H4 (cell line): Measurements from ENCODE around the gene PNMA8C. TPM values are rescaled to one million over a fixed set of nuclear protein-coding genes. Genes with fewer than 3 reads are reported as not detected.
A peak's percentile ranks its signal among the peaks of the same experiment; 100 is the strongest.
"Not testable (repeated sequence)": the region's sequence is repeated elsewhere in the genome, so short reads cannot be mapped to it uniquely, and the experiment has no call there.

Experiments used
- DNase-seq: peaks from one replicate; pipeline ENCODE4 v3.0.0-alpha.2; 2015; ENCODE audit warnings: low spot score
- total RNA-seq: library from RNA; depleted of rRNA; stranded (reverse); fragments of >200 nt; shearing (Covaris generic); gene quantifications from 2 replicates; pipeline ENCODE4 v1.2.3, GENCODE V29; 2014

PNMA8C gene
- total RNA-seq, 1 experiment from 2014 or later = not detected

DNA sequence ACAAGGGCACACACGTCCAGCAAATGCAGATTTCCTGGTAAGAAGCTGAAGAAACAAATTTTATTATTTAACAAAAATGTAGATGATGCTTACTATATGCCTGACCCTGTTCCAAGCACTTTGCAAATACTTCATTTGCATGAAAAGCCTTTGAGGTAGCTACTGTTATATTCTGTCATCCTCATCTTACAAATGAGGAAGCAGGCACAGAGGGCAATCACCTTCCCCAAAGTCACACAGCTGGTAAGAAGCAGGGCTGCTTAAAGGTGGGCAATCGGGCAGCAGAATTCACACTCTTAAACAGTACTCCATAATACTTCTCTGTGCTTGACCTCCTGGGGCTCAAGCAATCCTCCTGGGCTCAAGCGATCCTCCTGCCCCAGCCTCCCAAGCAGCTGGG is 18.3 kb upstream of the PNMA8C start:
- no peak for DNase-seq

DNA sequence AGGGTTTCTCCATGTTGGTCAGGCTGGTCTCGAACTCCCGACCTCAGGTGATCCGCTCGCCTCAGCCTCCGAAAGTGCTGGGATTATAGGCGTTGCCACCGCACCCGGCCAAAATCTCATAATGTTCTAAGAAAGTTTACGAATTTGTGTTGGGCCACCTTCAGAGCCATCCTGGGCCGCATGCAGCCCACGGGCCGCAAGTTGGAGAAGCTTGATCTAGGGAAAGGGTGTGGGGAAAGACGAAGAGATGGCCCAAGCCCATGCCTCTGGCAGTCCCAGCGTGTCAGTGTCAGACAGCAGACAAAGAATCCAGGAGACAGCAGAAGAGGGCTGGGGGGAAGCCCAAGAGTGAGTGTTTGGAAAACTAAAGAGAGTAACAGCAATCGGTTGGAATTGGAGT is 17.3 kb upstream of the PNMA8C start:
- no peak for DNase-seq

DNA sequence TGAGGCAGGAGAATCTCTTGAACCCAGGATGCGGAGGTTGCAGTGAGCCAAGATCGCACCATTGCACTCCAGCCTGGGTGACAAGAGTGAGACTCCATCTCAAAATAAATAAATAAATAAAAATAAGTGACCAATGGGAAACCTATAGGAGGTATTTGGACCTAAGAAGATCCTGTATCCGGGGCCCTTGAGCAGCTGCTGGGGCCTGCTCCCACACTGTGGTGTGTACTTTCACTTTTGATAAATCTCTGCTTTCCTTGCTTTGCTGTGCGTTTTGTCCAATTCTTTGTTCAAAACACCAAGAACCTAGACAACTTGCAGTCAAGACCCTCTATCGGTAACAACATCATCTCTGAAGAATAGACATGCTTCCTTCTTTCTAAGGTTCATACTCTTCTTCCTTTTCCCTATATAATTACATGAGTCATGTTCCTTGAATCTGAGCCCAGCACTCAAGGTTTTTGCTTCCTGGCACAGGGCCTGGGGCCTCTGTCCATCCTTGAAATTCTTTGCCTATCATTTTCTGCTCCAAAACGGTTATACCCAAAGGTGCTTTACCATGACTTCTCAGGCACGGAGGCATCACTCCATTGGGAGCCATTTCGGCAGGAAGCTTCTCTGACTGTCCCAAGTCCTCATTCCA is 14.2 kb upstream of the PNMA8C start:
- DNase-seq = peak; percentile 75

DNA sequence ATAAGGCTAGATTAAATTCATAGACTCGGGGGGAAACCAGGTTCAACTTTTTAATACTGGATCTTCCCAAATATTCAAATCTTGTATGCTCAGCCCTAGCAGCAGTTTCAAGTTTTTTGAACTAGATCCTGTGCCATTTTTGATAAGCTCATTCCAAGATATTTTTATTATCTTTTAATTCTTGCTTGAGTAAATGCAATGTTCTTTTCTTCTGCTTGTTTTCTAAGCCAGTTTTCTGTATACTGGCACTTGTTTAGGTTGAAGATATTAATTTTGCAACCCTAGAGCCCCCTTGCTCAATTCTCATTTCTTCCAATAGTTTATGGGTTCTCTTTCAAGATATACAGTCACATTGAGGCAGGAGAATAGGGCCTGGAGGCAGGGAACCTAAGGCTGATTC is 13.1 kb upstream of the PNMA8C start:
- DNase-seq = no peak

DNA sequence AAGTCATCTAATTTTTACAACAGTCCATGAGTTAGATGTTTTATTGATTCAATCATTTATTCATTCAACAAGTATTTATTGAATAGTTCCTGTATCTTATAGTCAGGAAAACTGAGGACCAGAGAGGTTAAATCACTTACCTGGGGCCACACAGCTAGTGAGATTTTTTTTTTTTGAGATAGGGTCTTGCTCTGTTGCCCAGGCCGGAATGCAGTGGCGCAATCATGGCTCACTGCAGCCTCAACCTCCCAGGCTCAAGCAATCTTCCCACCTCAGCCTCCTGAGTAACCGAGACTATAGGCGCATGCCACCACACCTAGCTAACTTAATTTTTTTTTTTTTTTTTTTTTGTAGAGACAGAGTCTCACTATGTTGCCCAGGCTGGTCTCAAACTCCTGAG is 7.0 kb upstream of the PNMA8C start:
- DNase-seq = not testable (repeated sequence)

DNA sequence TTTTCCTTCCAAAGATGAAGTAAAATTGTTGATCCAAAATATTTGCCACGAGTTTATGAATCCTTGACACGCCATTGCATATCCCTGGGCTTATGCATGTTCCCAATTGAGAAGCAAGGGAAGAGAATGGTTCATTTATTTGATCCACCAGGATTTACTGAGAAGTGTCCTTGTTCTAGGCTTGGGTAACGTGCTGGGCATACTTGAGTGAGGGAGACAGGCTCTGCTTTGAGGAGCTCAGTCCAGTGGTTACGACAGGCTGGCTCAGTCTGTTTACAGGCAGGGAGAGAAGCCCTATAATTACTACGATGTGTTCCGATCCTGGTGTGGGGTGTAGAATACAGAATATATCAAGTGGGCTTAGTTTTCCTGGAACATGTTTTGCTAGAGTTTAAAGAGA is 6.3 kb upstream of the PNMA8C start:
- no peak for DNase-seq

DNA sequence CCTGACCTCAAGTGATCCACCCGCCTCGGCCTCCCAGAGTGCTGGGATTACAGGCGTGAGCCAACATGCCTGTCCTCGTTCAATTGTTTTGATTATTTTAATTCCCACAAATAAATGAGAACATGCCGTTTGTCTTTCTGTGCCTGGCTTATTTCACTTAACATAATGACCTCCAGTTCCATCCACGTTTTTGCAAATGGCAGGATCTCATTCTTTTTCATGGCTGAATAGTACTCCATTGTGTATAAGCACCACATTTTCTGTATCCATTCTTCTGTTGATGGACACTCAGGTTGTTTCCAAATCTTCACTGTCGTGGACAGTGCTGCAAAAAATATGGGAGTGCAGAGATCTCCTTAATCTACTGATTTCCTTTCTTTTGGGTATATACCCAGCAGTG is 4.7 kb upstream of the PNMA8C start:
- not testable (repeated sequence) for DNase-seq

DNA sequence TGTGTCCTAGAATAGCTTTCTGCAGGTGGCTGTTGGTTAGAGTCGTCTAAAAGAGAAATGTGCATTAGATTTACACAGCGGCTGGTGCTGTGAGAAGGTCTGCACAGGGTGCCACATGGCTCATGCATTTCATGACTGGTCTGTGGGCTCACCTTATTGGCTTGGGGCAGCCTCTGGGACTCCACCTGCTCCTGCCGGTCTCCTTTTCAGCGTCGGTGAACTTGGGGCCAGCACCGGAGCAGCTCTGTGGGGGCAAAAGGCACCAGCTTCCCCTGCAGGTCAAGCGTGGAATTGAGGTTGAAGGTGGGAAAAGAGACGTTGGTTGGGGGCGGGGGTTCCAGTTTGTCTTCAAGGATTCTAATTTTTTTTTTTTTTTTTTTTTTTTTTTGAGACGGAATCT is 3.1 kb upstream of the PNMA8C start:
- no peak for DNase-seq

DNA sequence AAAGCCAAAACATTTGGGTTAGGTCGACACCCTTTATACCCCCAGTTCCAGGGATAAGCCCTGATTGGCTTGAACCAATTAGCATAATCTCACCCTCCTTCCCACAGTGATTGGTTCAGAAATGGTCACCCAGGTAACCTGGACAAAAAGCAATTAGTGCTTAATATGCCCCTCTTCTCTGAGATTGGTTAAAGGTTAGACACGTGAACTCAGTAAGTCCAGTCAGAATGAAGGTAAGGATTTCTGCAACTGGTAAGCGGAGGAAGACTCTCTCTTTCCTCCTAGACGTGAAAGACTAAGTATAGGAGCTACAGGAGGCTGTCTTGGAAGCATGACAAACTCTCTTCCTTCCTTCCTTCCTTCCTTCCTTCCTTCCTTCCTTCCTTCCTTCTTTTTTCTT is 1.3 kb upstream of the PNMA8C start:
- DNase-seq = no peak

DNA sequence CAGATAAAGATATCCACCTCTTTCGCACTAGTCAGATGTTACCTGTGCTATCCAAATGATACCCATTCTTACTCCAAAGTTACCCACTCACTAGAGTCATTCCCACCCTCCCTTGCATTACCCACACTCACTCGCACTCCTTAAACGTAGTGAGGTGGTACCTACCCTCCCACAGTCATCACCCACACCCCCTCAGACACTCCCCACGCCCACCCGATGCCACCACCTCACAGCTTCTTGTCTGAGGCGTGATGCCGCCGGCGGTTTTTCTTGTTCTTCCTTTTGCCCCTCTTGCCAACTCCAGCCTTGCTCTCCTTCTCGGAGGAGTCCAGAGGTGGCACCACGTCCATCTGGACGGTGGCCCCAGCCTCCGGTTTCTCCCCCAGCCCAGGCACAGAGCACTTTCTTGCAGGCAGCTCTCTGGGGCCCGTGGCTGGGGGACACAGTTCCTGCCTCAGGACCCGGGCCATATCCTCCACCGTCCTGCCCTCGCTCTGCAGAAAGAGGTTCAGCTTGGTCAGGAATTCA is 1.2 kb downstream of the PNMA8C start:
- DNase-seq = no peak

DNA sequence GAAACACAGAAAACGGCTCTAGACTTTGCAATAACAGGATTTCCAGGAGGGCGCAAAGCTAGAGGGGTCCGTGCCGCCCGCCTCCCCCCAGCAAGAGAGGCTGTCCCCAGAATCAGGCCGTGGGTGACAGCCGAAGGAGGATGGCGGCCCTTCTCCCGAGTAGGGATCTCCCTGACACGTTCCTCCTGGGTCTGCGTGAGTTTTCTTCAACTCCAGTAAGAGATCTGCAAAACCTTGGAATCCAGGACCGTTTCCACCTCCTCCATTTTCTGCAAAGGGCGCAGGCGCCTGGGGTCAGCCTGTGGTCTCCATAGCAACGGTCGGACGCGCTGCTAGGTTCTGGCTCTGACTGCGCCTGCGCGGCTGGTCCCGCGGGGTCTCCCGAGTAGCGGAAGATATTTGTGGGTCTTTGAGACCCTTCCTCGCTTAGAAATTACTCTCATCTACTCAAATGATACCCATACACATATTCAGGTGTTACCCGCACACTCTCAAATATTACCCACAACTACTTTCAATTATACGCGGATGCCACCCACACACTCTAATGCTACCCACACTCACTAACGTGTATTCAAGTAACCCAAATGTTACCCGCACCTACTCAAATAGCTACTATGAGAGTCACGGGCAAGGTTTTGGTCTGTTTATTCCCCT is 2.1 kb downstream of the PNMA8C start:
- DNase-seq = no peak

DNA sequence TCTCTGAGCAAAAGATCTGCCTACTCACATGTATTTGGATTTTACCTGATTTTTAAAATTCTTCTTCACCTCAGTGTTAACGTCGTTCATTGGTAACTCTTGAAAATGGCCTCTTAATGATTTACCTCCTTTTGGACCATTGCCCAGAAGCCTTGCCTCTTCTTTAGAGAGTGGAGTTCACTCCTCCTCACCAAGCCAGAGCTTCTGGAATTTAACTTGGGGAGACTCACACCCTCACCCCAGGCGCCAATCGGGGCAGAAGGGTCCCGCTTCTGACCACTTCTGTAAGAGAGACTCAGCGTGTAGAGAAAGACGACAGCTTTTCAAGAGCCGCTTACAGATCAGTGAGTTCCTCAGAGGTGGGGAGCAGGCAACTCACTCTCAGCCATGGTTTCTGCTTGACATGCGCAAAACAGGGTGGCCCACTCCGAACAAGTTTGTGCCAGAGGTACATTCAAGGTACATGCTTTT is 2.7 kb downstream of the PNMA8C start:
- no peak for DNase-seq

DNA sequence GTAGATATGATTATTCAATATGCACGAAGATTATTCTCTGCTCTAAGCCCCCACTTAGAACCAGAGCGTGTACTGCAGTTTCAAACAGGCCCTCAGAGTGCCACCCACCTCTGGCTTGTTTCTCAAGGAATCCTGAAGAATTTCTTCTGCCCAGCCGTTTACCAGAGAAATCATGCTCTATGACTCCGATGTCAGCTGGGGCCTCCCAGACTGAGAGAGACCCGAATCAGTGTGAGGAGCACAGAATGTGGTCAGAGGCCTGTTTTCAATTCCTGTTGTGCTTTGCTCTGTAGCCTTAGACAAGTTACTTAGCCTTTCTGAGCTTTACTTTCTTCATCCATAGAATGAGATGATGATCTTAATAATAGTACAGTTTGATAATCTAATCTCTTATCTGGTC is 5.5 kb downstream of the PNMA8C start:
- DNase-seq = no peak

DNA sequence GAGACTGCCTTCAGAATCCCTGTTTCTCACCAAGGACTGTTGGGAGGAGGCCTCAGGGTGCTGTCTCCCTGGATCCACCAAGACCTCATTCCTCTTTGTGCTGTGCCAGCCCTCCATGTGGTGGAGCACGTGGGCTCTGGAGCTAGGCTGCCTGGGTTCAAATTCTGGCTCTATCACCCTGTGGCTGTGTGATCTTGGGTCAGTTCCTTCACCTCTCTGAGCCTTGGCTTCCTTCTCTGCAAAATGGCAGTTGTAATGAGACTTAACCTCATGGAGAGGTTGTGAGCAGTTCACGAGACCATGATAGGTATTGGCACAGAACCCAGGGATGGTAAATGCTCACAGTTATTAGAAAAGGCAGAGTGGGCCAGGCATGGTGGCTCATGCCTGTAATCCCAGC is 6.4 kb downstream of the PNMA8C start:
- DNase-seq = no peak

DNA sequence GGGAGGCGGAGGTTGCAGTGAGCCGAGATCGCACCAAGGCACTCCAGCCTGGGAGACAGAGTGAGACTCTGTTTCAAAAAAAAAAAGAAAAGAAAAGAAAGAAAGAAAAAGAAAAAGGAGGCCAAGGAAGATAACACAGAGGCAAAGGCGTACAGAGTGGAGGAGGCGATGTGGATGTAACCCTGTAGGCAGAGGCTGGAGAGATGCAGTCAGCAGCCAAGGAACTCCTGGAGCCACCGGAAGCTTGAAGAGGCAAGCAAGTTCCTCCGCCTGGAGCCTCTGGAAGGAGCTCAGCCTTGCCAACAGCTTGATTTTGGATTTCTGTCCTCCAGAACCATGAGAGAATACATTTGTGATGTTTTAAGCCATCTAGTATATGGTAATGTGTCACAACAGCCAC is 8.7 kb downstream of the PNMA8C start:
- no peak for DNase-seq

DNA sequence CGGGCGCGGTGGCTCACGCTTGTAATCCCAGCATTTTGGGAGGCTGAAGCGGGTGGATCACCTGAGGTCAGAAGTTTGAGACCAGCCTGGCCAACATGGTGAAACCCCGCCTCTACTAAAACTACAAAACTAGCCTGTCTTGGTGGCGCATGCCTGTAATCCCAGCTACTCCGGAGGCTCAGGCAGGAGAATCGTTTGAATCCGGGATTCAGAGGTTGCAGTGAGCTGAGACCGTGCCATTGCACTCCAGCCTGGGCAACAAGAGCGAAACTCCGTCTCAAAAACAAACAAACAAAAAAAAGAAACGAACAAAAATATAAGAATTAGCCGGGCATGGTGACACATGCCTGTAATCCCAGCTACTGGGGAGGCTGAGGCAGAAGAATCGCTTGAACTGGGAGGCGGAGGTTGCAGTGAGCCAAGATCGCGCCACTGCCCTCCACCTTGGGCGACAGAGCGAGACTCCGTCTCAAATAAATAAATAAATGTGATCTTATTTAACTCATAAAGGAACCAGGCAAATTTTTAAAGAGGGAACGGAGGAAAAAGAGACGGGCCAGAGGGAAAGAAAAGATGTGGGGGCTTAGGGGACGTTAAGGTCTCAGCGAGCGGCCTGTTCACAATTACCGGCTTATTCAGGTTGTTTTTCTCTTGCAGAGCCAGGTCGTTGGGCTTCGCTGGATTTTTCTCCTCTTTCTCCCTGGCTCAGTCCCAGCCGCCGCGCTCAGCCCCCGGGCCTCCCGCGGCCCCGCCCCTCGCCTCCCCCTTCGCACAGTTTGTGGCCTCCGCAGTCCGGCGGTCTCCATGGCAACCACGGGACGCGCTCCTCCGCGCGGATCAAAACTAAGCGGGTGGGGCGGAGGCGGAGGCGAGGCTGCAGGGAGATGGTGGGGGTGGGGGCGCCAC is 12.7 kb downstream of the PNMA8C start:
- DNase-seq = peak; percentile 95

DNA sequence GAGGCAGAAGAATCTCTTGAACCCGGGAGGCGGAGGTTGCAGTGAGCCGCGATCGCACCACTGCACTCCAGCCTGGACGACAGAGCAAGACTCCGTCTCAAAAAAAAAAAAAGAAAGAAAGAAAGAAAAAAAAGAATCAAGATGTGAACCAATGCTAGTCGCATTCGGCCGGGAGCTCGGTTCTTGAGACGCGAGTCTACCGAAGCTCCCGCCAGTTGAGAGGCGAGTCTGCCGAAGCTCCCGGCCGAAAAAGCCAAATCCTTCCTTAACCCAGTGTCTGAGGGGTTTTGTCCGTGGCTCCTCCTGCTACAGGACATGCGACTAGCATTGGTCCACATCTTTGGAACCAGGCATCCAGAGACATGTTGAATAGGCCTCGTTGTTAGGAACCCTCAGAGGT is 13.8 kb downstream of the PNMA8C start:
- DNase-seq = not testable (repeated sequence)

DNA sequence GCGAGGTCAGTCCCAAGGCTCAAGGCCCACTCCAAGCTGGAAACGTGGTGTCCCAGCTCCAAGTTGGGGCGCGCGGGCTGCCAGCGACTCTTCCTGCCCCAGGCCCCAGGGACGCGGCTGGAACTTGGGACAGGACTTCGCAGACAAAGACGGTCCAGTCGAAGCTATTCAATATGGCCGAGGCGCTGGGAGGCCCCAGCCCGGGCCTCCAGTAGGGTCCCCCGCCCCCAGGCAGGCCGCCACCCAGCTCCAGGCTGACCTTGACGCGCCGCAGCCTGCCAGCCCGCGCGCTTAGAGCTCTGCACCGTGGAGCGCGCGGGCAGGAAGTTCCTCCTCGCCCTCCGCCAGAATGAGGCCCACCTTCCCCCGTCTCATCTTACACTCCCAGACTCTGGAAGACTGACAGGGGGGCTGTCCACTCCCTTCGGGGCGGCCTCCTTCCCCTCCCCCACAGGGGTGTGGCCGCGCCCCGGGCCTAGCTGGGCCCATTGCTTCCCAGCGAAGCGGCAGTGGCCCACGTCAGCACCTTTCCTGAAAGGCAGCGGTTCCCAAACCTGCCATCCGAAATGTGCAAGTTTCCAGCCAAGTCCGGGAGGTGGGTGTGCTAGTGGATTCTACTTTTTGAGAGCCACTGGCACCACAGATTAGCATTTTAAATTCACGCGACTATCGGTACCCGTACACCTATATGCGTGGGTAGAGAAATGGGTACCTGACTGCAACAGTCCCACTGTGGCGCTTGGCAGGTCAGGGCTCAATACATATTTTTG is 15.3 kb downstream of the PNMA8C start, which contains the start of gene CCDC8:
CCDC8 (minus strand) TSS at position 303 of the 770 bp plus-strand sequence. CDS start 754 bp downstream, outside the sequence.
- DNase-seq = no peak

DNA sequence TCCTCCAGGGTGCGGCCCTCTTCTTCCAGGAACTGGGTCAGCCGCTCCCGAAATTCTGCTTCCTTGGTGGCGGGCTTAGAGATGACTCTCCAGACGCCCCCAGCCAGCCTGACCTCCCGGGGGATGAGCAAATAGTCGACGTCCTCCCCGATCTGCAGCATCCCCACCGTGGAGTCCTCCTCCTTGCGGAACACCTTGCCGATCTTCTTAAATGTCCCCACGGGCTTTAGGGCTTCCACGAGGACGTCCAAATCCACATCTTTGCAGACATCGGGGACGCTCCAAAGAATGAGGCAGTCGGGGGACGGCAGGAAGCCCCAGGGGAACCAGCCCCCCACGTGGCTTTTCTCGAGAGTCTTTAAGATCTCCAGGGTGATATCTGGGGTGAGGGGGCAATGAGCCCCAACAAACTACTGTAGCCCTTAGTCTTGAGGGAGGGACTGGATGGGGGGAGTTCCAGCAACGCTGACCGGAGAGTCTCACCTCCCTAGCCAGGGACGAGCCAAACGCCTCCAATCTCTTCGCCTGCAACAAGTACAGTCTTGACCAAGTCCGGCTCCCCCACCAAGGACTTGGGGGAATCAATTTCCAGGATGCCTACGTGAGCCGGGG is 16.0 kb downstream of the PNMA8C start:
- no peak for DNase-seq

DNA sequence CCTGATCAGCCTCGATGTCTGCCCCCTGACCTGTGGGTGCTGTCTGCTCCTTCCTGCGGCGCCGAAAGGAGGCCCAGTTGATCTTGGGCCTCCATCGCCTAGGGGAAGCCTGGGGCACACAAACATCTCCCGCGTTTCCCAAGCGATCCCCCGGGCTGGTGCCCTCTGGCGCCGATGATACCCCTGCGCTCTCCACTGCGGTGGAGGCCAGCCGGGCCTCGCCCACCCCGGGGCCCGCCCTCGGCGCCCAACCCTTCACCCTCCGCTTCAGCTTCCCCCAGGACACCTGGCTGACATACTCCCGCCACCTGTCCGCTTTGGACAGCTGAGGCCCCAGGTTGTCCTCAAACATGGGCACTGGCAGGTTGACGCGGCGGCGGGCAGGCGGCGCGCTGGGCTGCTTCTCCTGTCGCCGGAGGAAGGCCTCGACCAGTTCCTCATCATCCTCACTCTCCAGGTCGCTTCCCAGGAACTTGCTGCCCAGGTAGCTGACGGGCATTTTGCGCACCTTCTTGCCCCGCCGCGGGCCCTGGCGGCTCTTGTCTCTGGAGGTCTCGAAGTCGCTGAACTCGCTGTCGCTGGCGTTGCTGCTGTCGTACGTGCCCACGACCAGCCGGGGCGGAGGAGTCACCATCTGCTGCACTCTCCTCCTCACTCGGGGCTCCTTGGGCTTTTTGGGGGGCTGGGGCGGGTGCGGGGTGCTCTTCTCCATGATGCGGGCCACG is 16.6 kb downstream of the PNMA8C start:
- DNase-seq = no peak
